Glutamatergic neuron (in vitro differentiated cells): Measurements from ENCODE around the gene PTGER4. TPM values are rescaled to one million over a fixed set of nuclear protein-coding genes. Genes with fewer than 3 reads are reported as not detected.

Source experiments
- DNase-seq: peaks from one replicate; pipeline ENCODE4 v3.0.0; 2022
- H3K27ac Mint-ChIP-seq: one replicate; pipeline ENCODE4 v1.8.0; 2020; ENCODE audit warnings: mild to moderate bottlenecking, mixed read lengths, inconsistent platforms; ENCODE audit not compliant: unreplicated experiment
- H3K27me3 Mint-ChIP-seq: one replicate; pipeline ENCODE4 v1.8.0; 2020; ENCODE audit warnings: mild to moderate bottlenecking, moderate library complexity, mixed read lengths, inconsistent platforms; ENCODE audit not compliant: unreplicated experiment
- H3K36me3 Mint-ChIP-seq: one replicate; pipeline ENCODE4 v1.8.0; 2020; ENCODE audit warnings: mild to moderate bottlenecking, mixed read lengths, inconsistent platforms; ENCODE audit not compliant: unreplicated experiment
- H3K4me1 Mint-ChIP-seq: one replicate; pipeline ENCODE4 v1.8.0; 2020; ENCODE audit warnings: mild to moderate bottlenecking, low read depth, mixed read lengths, inconsistent platforms; ENCODE audit not compliant: unreplicated experiment
- H3K4me3 Mint-ChIP-seq: one replicate; pipeline ENCODE4 v1.8.0; 2020; ENCODE audit warnings: mild to moderate bottlenecking, mixed read lengths, inconsistent platforms; ENCODE audit not compliant: unreplicated experiment
- H3K9me3 Mint-ChIP-seq: one replicate; pipeline ENCODE4 v1.8.0; 2020; ENCODE audit warnings: mild to moderate bottlenecking, moderate library complexity, mixed read lengths, inconsistent platforms; ENCODE audit not compliant: unreplicated experiment
- total RNA-seq: library from RNA; stranded (reverse); fragmentation: NEBNext Ultra II Directional; extraction: Animal tissue kit (Norgen Biotek cat#: 25700); gene quantifications from one replicate; pipeline ENCODE4 v1.2.1, GENCODE V29; 2021; ENCODE audit not compliant: unreplicated experiment
- TF ChIP-seq, protein P1 (sequence below): fragments of 200-600 bp; sonication (generic); IDR thresholded peaks from one replicate; pipeline ENCODE4 v1.5.0; 2021; ENCODE audit not compliant: partially characterized antibody, unreplicated experiment

Gene PTGER4
- total RNA-seq, 1 donor from 2014 or later = not detected

DNA sequence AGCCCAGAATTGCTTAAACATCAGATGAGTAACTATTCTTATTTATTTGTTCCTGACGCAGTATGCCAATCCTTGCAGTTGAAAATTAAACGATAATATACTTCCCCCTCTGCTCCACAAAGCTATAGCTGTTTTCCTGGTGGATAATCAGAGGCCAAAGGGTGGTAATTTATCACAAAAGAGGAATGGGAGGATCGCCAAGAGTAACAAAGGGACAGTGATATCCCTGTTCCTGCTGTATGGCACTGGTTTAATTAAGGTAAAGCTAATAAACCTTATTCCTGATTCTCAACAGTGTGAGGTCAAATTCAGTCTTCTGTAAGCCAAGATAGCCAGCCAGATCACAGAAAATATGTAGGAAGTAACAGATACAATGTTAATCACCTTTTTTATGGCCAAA lies 33.4 kb upstream of the PTGER4 start:
- H3K4me3 Mint-ChIP-seq = no peak overlapping the region
- H3K36me3 Mint-ChIP-seq = no peaks in the 10 kb centered on the region
- no peak for DNase-seq
- no peaks in the 10 kb centered on the region for H3K4me1 Mint-ChIP-seq
- H3K9me3 Mint-ChIP-seq = no peaks in the 10 kb centered on the region
- no peaks in the 10 kb centered on the region for H3K27me3 Mint-ChIP-seq
- TF ChIP-seq, protein P1, sequence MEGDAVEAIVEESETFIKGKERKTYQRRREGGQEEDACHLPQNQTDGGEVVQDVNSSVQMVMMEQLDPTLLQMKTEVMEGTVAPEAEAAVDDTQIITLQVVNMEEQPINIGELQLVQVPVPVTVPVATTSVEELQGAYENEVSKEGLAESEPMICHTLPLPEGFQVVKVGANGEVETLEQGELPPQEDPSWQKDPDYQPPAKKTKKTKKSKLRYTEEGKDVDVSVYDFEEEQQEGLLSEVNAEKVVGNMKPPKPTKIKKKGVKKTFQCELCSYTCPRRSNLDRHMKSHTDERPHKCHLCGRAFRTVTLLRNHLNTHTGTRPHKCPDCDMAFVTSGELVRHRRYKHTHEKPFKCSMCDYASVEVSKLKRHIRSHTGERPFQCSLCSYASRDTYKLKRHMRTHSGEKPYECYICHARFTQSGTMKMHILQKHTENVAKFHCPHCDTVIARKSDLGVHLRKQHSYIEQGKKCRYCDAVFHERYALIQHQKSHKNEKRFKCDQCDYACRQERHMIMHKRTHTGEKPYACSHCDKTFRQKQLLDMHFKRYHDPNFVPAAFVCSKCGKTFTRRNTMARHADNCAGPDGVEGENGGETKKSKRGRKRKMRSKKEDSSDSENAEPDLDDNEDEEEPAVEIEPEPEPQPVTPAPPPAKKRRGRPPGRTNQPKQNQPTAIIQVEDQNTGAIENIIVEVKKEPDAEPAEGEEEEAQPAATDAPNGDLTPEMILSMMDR = no peak
- no peak overlapping the region for H3K27ac Mint-ChIP-seq

DNA sequence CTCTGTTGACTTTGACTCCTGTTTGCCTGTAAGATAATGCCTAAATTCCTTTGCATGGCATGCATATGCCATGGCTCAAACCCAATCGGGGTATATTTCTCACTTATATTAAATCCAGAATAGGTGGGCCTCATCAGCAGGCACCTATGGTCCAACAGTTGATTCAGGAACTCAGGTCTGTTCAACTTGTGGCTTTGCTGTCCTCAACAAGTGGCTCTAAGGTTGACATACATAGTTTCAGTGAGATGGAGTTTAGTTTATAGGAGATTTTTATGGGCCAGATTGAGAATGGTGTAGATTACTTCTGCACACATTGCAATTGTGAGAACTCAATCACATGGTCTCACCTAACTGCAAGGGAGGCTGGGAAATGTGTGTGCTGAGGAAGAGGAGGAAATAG lies 31.6 kb upstream of the PTGER4 start:
- no peaks in the 10 kb centered on the region for H3K4me1 Mint-ChIP-seq
- H3K36me3 Mint-ChIP-seq = no peaks in the 10 kb centered on the region
- no peak for DNase-seq
- no peak overlapping the region for H3K27ac Mint-ChIP-seq
- H3K4me3 Mint-ChIP-seq = no peak overlapping the region
- H3K9me3 Mint-ChIP-seq = no peaks in the 10 kb centered on the region
- H3K27me3 Mint-ChIP-seq = no peaks in the 10 kb centered on the region
- TF ChIP-seq, protein P1 = no peak

DNA sequence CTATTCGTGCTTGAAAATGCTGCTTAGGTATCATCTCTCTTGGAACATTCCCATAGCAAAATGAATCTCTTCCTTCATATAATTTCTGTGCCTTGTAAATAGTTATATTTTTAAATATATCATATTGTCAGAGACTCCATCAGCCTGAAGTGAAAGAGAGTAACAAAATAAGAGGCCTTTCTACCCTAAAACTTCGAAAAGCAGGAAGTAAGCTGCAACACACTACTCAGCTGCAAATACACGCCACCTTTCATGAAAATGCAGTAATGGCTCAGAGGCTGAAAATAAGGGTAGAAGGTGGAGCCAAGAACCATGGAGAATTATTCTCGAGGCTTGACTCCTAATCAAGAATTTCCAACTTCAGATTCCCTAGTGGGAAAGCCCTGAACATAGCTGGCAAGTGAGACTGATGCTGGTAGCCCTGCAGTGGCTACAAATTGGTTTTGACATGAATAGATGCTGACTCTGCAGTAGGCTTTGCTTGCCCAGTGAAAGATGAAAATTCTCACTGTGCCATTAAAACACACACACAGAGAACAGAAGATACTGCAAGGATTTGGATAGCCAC lies 30.2 kb upstream of the PTGER4 start:
- no peak overlapping the region for H3K27ac Mint-ChIP-seq

DNA sequence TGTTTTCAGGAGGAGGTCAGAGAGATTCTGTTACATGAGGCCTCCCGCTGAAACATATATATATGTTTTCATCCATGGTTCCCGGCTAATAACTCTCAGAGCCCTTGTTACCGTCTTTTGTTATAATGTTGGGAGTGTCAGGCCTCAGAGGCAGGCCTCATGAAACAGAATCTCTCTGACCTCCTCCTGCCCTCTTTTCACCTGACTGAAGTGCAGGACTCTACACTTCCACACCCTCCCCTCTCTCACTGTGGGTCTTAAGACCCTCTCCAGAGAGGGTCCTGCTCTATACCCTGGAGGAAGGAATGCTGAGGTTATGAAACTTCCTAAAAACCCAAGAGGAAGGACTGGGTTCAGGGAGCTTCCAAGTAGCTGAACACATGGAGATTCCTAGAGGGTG lies 28.5 kb upstream of the PTGER4 start:
- no peak for DNase-seq
- no peak overlapping the region for H3K4me3 Mint-ChIP-seq
- TF ChIP-seq, protein P1 = no peak
- no peak overlapping the region for H3K27ac Mint-ChIP-seq
- H3K9me3 Mint-ChIP-seq = no peaks in the 10 kb centered on the region
- H3K36me3 Mint-ChIP-seq = no peaks in the 10 kb centered on the region
- no peaks in the 10 kb centered on the region for H3K4me1 Mint-ChIP-seq
- no peaks in the 10 kb centered on the region for H3K27me3 Mint-ChIP-seq

More for the DNA sequence above, 30.2 kb upstream of the PTGER4 start:
- DNase-seq = no peak
- H3K27me3 Mint-ChIP-seq = no peaks in the 10 kb centered on the region
- TF ChIP-seq, protein P1 = no peak
- H3K9me3 Mint-ChIP-seq = no peaks in the 10 kb centered on the region
- H3K36me3 Mint-ChIP-seq = no peaks in the 10 kb centered on the region
- no peaks in the 10 kb centered on the region for H3K4me1 Mint-ChIP-seq
- no peak overlapping the region for H3K4me3 Mint-ChIP-seq

DNA sequence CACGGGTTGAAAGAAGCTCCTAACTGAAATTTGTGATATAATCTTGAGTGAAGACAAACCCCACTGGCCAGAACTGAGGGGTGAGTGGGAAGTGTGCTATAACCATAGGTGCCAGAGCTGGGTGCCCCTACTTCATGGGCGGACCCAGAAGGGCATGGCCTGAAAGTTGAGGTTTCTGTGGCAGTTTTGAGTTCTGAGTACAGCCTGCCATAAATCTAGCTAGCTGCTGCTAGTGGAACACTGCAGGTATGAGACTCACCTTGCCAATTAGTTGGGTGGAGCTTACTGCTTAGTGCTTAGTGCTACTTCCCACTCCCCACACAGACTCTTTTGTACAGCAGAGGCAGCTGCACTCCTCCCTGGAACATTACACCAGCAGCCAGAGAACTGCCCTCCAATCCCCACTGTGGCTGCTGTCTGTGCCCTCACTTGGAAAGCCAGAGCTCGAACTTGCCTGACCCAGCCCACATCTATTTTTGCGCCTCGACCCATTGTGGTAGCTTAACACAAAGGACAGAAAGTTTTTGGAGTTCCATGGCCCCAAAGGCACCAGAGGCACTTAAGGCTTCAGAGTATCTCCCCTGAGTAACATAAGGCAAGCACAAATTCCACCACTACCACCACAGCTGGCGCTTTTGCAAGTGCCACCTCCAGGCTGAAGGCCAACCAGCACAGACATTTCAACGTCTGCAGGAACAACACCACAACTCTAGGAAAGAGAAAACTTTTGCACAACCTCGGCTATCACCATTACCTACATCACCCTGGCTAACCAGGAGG lies 27.1 kb upstream of the PTGER4 start:
- Mint-ChIP-seq H3K9me3 (no peaks in the 10 kb centered on the region), H3K27me3 (no peaks in the 10 kb centered on the region), H3K27ac (no peak overlapping the region), H3K36me3 (no peaks in the 10 kb centered on the region), H3K4me1 (no peaks in the 10 kb centered on the region), H3K4me3 (no peak overlapping the region)
- TF ChIP-seq, protein P1 = no peak
- DNase-seq = no peak
